Measurements from ENCODE around the gene NOC4L. TPM values are rescaled to one million over a fixed set of nuclear protein-coding genes. Genes with fewer than 3 reads are reported as not detected.

NOC4L gene
- total and polyA plus RNA-seq, 9 donors = 5.7 to 16.0 (median 12.2) TPM

- Histone ChIP-seq H3K4me3 (ENCODE audit: low read length) (no peak overlapping the region), H3K27ac (ENCODE audit: low read length) (no peak overlapping the region), H3K36me3 (ENCODE audit: control insufficient read depth, insufficient read depth, low read length) (peaks cover 29% of the 10 kb centered on the region), H3K9me3 (replicated peaks; ENCODE audit: control insufficient read depth, low read depth, low read length) (no peaks in the 10 kb centered on the region), H3K27me3 (ENCODE audit: control insufficient read depth, insufficient read depth, low read length) (no peaks in the 10 kb centered on the region), H3K4me1 (ENCODE audit: control insufficient read depth, insufficient read depth, low read length) (no peaks in the 10 kb centered on the region)
- 86% methylated on average over 8 of the region's 14 CpGs for WGBS (ENCODE audit: insufficient coverage)
- DNase-seq = no peak
Observed at GRCh38 chr12:132121283-132121682, 23.0 kb upstream of the NOC4L start.

GRCh38 chr12:132123970-132124765, 20.1 kb upstream of the NOC4L start:
- no peaks in the 10 kb centered on the region for H3K4me1 ChIP-seq (ENCODE audit: control insufficient read depth, insufficient read depth, low read length)
- DNase-seq = no peak
- H3K27ac ChIP-seq (ENCODE audit: low read length) = no peak overlapping the region
- no peak overlapping the region for H3K4me3 ChIP-seq (ENCODE audit: low read length)
- H3K9me3 ChIP-seq (replicated peaks; ENCODE audit: control insufficient read depth, low read depth, low read length) = peaks cover 6% of the 10 kb centered on the region
- WGBS (ENCODE audit: insufficient coverage) = 98% methylated on average over 11 of the region's 12 CpGs
- H3K36me3 ChIP-seq (ENCODE audit: control insufficient read depth, insufficient read depth, low read length) = peaks cover 41% of the 10 kb centered on the region
- H3K27me3 ChIP-seq (ENCODE audit: control insufficient read depth, insufficient read depth, low read length) = no peaks in the 10 kb centered on the region

- Histone ChIP-seq H3K9me3 (replicated peaks; ENCODE audit: control insufficient read depth, low read depth, low read length) (peaks cover 6% of the 10 kb centered on the region), H3K27me3 (ENCODE audit: control insufficient read depth, insufficient read depth, low read length) (no peaks in the 10 kb centered on the region), H3K4me1 (ENCODE audit: control insufficient read depth, insufficient read depth, low read length) (no peaks in the 10 kb centered on the region), H3K27ac (ENCODE audit: low read length) (no peak overlapping the region), H3K4me3 (ENCODE audit: low read length) (no peak overlapping the region), H3K36me3 (ENCODE audit: control insufficient read depth, insufficient read depth, low read length) (peaks cover 41% of the 10 kb centered on the region)
- DNase-seq = no peak
- WGBS (ENCODE audit: insufficient coverage) = 98% methylated on average over 13 of the region's 19 CpGs
Observed at GRCh38 chr12:132124766-132125425, 19.4 kb upstream of the NOC4L start.

GRCh38 chr12:132125736-132126135, 18.5 kb upstream of the NOC4L start:
- H3K27ac ChIP-seq (ENCODE audit: low read length) = no peak overlapping the region
- no peaks in the 10 kb centered on the region for H3K27me3 ChIP-seq (ENCODE audit: control insufficient read depth, insufficient read depth, low read length)
- peaks cover 6% of the 10 kb centered on the region for H3K9me3 ChIP-seq (replicated peaks; ENCODE audit: control insufficient read depth, low read depth, low read length)
- H3K36me3 ChIP-seq (ENCODE audit: control insufficient read depth, insufficient read depth, low read length) = peaks cover 37% of the 10 kb centered on the region
- 96% methylated on average over 6 of the region's 12 CpGs for WGBS (ENCODE audit: insufficient coverage)
- no peak for DNase-seq
- H3K4me3 ChIP-seq (ENCODE audit: low read length) = no peak overlapping the region
- H3K4me1 ChIP-seq (ENCODE audit: control insufficient read depth, insufficient read depth, low read length) = no peaks in the 10 kb centered on the region

- H3K36me3 ChIP-seq (ENCODE audit: control insufficient read depth, insufficient read depth, low read length) = peaks cover 30% of the 10 kb centered on the region
Observed at GRCh38 chr12:132127041-132127440, 17.2 kb upstream of the NOC4L start.

GRCh38 chr12:132129007-132129406, 15.2 kb upstream of the NOC4L start:
- Histone ChIP-seq H3K27ac (ENCODE audit: low read length) (no peak overlapping the region), H3K27me3 (ENCODE audit: control insufficient read depth, insufficient read depth, low read length) (no peaks in the 10 kb centered on the region), H3K4me3 (ENCODE audit: low read length) (no peak overlapping the region), H3K36me3 (ENCODE audit: control insufficient read depth, insufficient read depth, low read length) (peaks cover 27% of the 10 kb centered on the region), H3K9me3 (replicated peaks; ENCODE audit: control insufficient read depth, low read depth, low read length) (peaks cover 6% of the 10 kb centered on the region), H3K4me1 (ENCODE audit: control insufficient read depth, insufficient read depth, low read length) (no peaks in the 10 kb centered on the region)
- 100% methylated on average over 1 of the region's 3 CpGs for WGBS (ENCODE audit: insufficient coverage)
- DNase-seq = no peak

More at GRCh38 chr12:132127041-132127440, 17.2 kb upstream of the NOC4L start:
- H3K27ac ChIP-seq (ENCODE audit: low read length) = no peak overlapping the region
- no peaks in the 10 kb centered on the region for H3K4me1 ChIP-seq (ENCODE audit: control insufficient read depth, insufficient read depth, low read length)
- no peak overlapping the region for H3K4me3 ChIP-seq (ENCODE audit: low read length)
- no peaks in the 10 kb centered on the region for H3K27me3 ChIP-seq (ENCODE audit: control insufficient read depth, insufficient read depth, low read length)
- WGBS (ENCODE audit: insufficient coverage) = 83% methylated on average over 3 of the region's 8 CpGs
- DNase-seq = no peak
- peaks cover 6% of the 10 kb centered on the region for H3K9me3 ChIP-seq (replicated peaks; ENCODE audit: control insufficient read depth, low read depth, low read length)

GRCh38 chr12:132130690-132131089, 13.6 kb upstream of the NOC4L start:
- 81% methylated on average over 14 of the region's 14 CpGs for WGBS (ENCODE audit: insufficient coverage)
- no peaks in the 10 kb centered on the region for H3K27me3 ChIP-seq (ENCODE audit: control insufficient read depth, insufficient read depth, low read length)
- H3K27ac ChIP-seq (ENCODE audit: low read length) = no peak overlapping the region
- DNase-seq = no peak
- H3K4me3 ChIP-seq (ENCODE audit: low read length) = no peak overlapping the region
- H3K9me3 ChIP-seq (replicated peaks; ENCODE audit: control insufficient read depth, low read depth, low read length) = peaks cover 6% of the 10 kb centered on the region
- H3K36me3 ChIP-seq (ENCODE audit: control insufficient read depth, insufficient read depth, low read length) = peaks cover 19% of the 10 kb centered on the region
- H3K4me1 ChIP-seq (ENCODE audit: control insufficient read depth, insufficient read depth, low read length) = no peaks in the 10 kb centered on the region

GRCh38 chr12:132131229-132131628, 13.0 kb upstream of the NOC4L start:
- peaks cover 17% of the 10 kb centered on the region for H3K36me3 ChIP-seq (ENCODE audit: control insufficient read depth, insufficient read depth, low read length)
- H3K27me3 ChIP-seq (ENCODE audit: control insufficient read depth, insufficient read depth, low read length) = no peaks in the 10 kb centered on the region
- DNase-seq = no peak
- H3K4me1 ChIP-seq (ENCODE audit: control insufficient read depth, insufficient read depth, low read length) = no peaks in the 10 kb centered on the region
- H3K27ac ChIP-seq (ENCODE audit: low read length) = no peak overlapping the region
- H3K9me3 ChIP-seq (replicated peaks; ENCODE audit: control insufficient read depth, low read depth, low read length) = peaks cover 6% of the 10 kb centered on the region
- H3K4me3 ChIP-seq (ENCODE audit: low read length) = no peak overlapping the region
- 96% methylated on average over 5 of the region's 14 CpGs for WGBS (ENCODE audit: insufficient coverage)

- 90% methylated on average over 8 of the region's 14 CpGs for WGBS (ENCODE audit: insufficient coverage)
- no peaks in the 10 kb centered on the region for H3K4me1 ChIP-seq (ENCODE audit: control insufficient read depth, insufficient read depth, low read length)
Observed at GRCh38 chr12:132131952-132132351, 12.3 kb upstream of the NOC4L start.

GRCh38 chr12:132132609-132133430, 11.4 kb upstream of the NOC4L start:
- no peak overlapping the region for H3K27ac ChIP-seq (ENCODE audit: low read length)
- H3K9me3 ChIP-seq (replicated peaks; ENCODE audit: control insufficient read depth, low read depth, low read length) = peaks cover 3% of the 10 kb centered on the region
- H3K4me1 ChIP-seq (ENCODE audit: control insufficient read depth, insufficient read depth, low read length) = no peaks in the 10 kb centered on the region
- WGBS (ENCODE audit: insufficient coverage) = 90% methylated on average over 30 of the region's 39 CpGs
- H3K36me3 ChIP-seq (ENCODE audit: control insufficient read depth, insufficient read depth, low read length) = peaks cover 2% of the 10 kb centered on the region
- no peak for DNase-seq
- no peaks in the 10 kb centered on the region for H3K27me3 ChIP-seq (ENCODE audit: control insufficient read depth, insufficient read depth, low read length)
- no peak overlapping the region for H3K4me3 ChIP-seq (ENCODE audit: low read length)

More at GRCh38 chr12:132131952-132132351, 12.3 kb upstream of the NOC4L start:
- Histone ChIP-seq H3K36me3 (ENCODE audit: control insufficient read depth, insufficient read depth, low read length) (peaks cover 10% of the 10 kb centered on the region), H3K9me3 (replicated peaks; ENCODE audit: control insufficient read depth, low read depth, low read length) (peaks cover 6% of the 10 kb centered on the region), H3K4me3 (ENCODE audit: low read length) (no peak overlapping the region), H3K27ac (ENCODE audit: low read length) (no peak overlapping the region), H3K27me3 (ENCODE audit: control insufficient read depth, insufficient read depth, low read length) (no peaks in the 10 kb centered on the region)
- DNase-seq = no peak
